Measurements from ENCODE around the gene ERICH6.

Gene ERICH6

GRCh38 chr3:150703756-150704344 lies at the start of gene ERICH6:
Gene ERICH6 (minus strand): TSS chr3:150703920. CDS start chr3:150703898, 22 bp downstream.
- H3K27ac ChIP-seq: peak within 1 kb of the TSS; percentile 74
- no peak for TF ChIP-seq CTCF (conservative IDR thresholded peaks at IDR 0.05)

GRCh38 chr3:150751781-150752263 lies 48.1 kb upstream of the ERICH6 start:
- TF ChIP-seq CTCF (conservative IDR thresholded peaks at IDR 0.05): no peak
- H3K27ac ChIP-seq: peak overlapping the region; percentile 32; the same call in 1 of the 2 replicates

- peak overlapping the region; percentile 78 for H3K27ac ChIP-seq
- no peak for TF ChIP-seq CTCF (conservative IDR thresholded peaks at IDR 0.05)
Observed at GRCh38 chr3:150749255-150749654, 45.5 kb upstream of the ERICH6 start.

- TF ChIP-seq CTCF (conservative IDR thresholded peaks at IDR 0.05): no peak
- H3K27ac ChIP-seq: peak overlapping the region; percentile 78
Observed at GRCh38 chr3:150748684-150749047, 44.9 kb upstream of the ERICH6 start.

- peak overlapping the region; percentile 78 for H3K27ac ChIP-seq
- no peak for TF ChIP-seq CTCF (conservative IDR thresholded peaks at IDR 0.05)
Observed at GRCh38 chr3:150747886-150748683, 44.4 kb upstream of the ERICH6 start.

- peak overlapping the region; percentile 78 for H3K27ac ChIP-seq
Observed at GRCh38 chr3:150746791-150747590, 43.3 kb upstream of the ERICH6 start.

More at GRCh38 chr3:150746791-150747590, 43.3 kb upstream of the ERICH6 start:
- TF ChIP-seq CTCF (conservative IDR thresholded peaks at IDR 0.05): no peak
